ENCODE results near the gene TNFSF9.
"Not testable (repeated sequence)": the region's sequence is repeated elsewhere in the genome, so short reads cannot be mapped to it uniquely, and the experiment has no call there.

TNFSF9 gene

GRCh38 chr19:6556043-6556449 lies 25.2 kb downstream of the TNFSF9 start:
- H3K27ac ChIP-seq (ENCODE audit: insufficient read depth, low read length, poor library complexity, severe bottlenecking): no peak overlapping the region
- no peak for DNase-seq

GRCh38 chr19:6556480-6557195 lies 25.8 kb downstream of the TNFSF9 start:
- Histone ChIP-seq H3K4me1 (ENCODE audit: control insufficient read depth, insufficient read depth, low read length, poor library complexity, severe bottlenecking) (peaks cover 6% of the 10 kb centered on the region), H3K4me3 (ENCODE audit: insufficient read depth, low read depth, low read length, poor library complexity, severe bottlenecking) (no peak overlapping the region), H3K9me3 (ENCODE audit: control insufficient read depth, low read length) (no peaks in the 10 kb centered on the region), H3K36me3 (ENCODE audit: control insufficient read depth, insufficient read depth, low read length) (no peaks in the 10 kb centered on the region), H3K27me3 (replicated peaks; ENCODE audit: control insufficient read depth, insufficient read depth, low read length, poor library complexity, severe bottlenecking) (no peaks in the 10 kb centered on the region), H3K27ac (ENCODE audit: insufficient read depth, low read length, poor library complexity, severe bottlenecking) (no peak overlapping the region)
- no peak for DNase-seq

More at GRCh38 chr19:6556043-6556449, 25.2 kb downstream of the TNFSF9 start:
- Histone ChIP-seq H3K27me3 (replicated peaks; ENCODE audit: control insufficient read depth, insufficient read depth, low read length, poor library complexity, severe bottlenecking) (no peaks in the 10 kb centered on the region), H3K9me3 (ENCODE audit: control insufficient read depth, low read length) (no peaks in the 10 kb centered on the region), H3K36me3 (ENCODE audit: control insufficient read depth, insufficient read depth, low read length) (no peaks in the 10 kb centered on the region), H3K4me1 (ENCODE audit: control insufficient read depth, insufficient read depth, low read length, poor library complexity, severe bottlenecking) (peaks cover 9% of the 10 kb centered on the region), H3K4me3 (ENCODE audit: insufficient read depth, low read depth, low read length, poor library complexity, severe bottlenecking) (no peak overlapping the region)

- not testable (repeated sequence) for H3K27me3 ChIP-seq (replicated peaks; ENCODE audit: control insufficient read depth, insufficient read depth, low read length, poor library complexity, severe bottlenecking); H3K4me3 ChIP-seq (ENCODE audit: insufficient read depth, low read depth, low read length, poor library complexity, severe bottlenecking); H3K4me1 ChIP-seq (ENCODE audit: control insufficient read depth, insufficient read depth, low read length, poor library complexity, severe bottlenecking); DNase-seq; H3K9me3 ChIP-seq (ENCODE audit: control insufficient read depth, low read length); H3K27ac ChIP-seq (ENCODE audit: insufficient read depth, low read length, poor library complexity, severe bottlenecking); H3K36me3 ChIP-seq (ENCODE audit: control insufficient read depth, insufficient read depth, low read length)
Observed at GRCh38 chr19:6562437-6562836, 31.6 kb downstream of the TNFSF9 start.

- Histone ChIP-seq H3K27me3 (replicated peaks; ENCODE audit: control insufficient read depth, insufficient read depth, low read length, poor library complexity, severe bottlenecking) (no peaks in the 10 kb centered on the region), H3K4me3 (ENCODE audit: insufficient read depth, low read depth, low read length, poor library complexity, severe bottlenecking) (no peak overlapping the region)
- no peak for DNase-seq
Observed at GRCh38 chr19:6564393-6564792, 33.6 kb downstream of the TNFSF9 start.

GRCh38 chr19:6566727-6567126 lies 35.9 kb downstream of the TNFSF9 start:
- H3K27me3 ChIP-seq (replicated peaks; ENCODE audit: control insufficient read depth, insufficient read depth, low read length, poor library complexity, severe bottlenecking); H3K36me3 ChIP-seq (ENCODE audit: control insufficient read depth, insufficient read depth, low read length); DNase-seq; H3K27ac ChIP-seq (ENCODE audit: insufficient read depth, low read length, poor library complexity, severe bottlenecking); H3K4me3 ChIP-seq (ENCODE audit: insufficient read depth, low read depth, low read length, poor library complexity, severe bottlenecking); H3K4me1 ChIP-seq (ENCODE audit: control insufficient read depth, insufficient read depth, low read length, poor library complexity, severe bottlenecking); H3K9me3 ChIP-seq (ENCODE audit: control insufficient read depth, low read length): not testable (repeated sequence)

More at GRCh38 chr19:6564393-6564792, 33.6 kb downstream of the TNFSF9 start:
- H3K4me1 ChIP-seq (ENCODE audit: control insufficient read depth, insufficient read depth, low read length, poor library complexity, severe bottlenecking): no peaks in the 10 kb centered on the region
- no peaks in the 10 kb centered on the region for H3K9me3 ChIP-seq (ENCODE audit: control insufficient read depth, low read length)
- no peak overlapping the region for H3K27ac ChIP-seq (ENCODE audit: insufficient read depth, low read length, poor library complexity, severe bottlenecking)
- no peaks in the 10 kb centered on the region for H3K36me3 ChIP-seq (ENCODE audit: control insufficient read depth, insufficient read depth, low read length)

- Histone ChIP-seq H3K36me3 (ENCODE audit: control insufficient read depth, insufficient read depth, low read length) (no peaks in the 10 kb centered on the region), H3K9me3 (ENCODE audit: control insufficient read depth, low read length) (no peaks in the 10 kb centered on the region), H3K27ac (ENCODE audit: insufficient read depth, low read length, poor library complexity, severe bottlenecking) (no peak overlapping the region), H3K27me3 (replicated peaks; ENCODE audit: control insufficient read depth, insufficient read depth, low read length, poor library complexity, severe bottlenecking) (no peaks in the 10 kb centered on the region), H3K4me3 (ENCODE audit: insufficient read depth, low read depth, low read length, poor library complexity, severe bottlenecking) (no peak overlapping the region), H3K4me1 (ENCODE audit: control insufficient read depth, insufficient read depth, low read length, poor library complexity, severe bottlenecking) (no peaks in the 10 kb centered on the region)
- no peak for DNase-seq
Observed at GRCh38 chr19:6568010-6568526, 37.2 kb downstream of the TNFSF9 start.

GRCh38 chr19:6568816-6569215 lies 38.0 kb downstream of the TNFSF9 start:
- H3K27ac ChIP-seq (ENCODE audit: insufficient read depth, low read length, poor library complexity, severe bottlenecking): no peak overlapping the region
- peaks cover under 1% of the 10 kb centered on the region for H3K27me3 ChIP-seq (replicated peaks; ENCODE audit: control insufficient read depth, insufficient read depth, low read length, poor library complexity, severe bottlenecking)
- no peaks in the 10 kb centered on the region for H3K4me1 ChIP-seq (ENCODE audit: control insufficient read depth, insufficient read depth, low read length, poor library complexity, severe bottlenecking)
- no peak overlapping the region for H3K4me3 ChIP-seq (ENCODE audit: insufficient read depth, low read depth, low read length, poor library complexity, severe bottlenecking)
- no peak for DNase-seq
- H3K9me3 ChIP-seq (ENCODE audit: control insufficient read depth, low read length): no peaks in the 10 kb centered on the region
- no peaks in the 10 kb centered on the region for H3K36me3 ChIP-seq (ENCODE audit: control insufficient read depth, insufficient read depth, low read length)

GRCh38 chr19:6570764-6571163 lies 39.9 kb downstream of the TNFSF9 start:
- no peaks in the 10 kb centered on the region for H3K4me1 ChIP-seq (ENCODE audit: control insufficient read depth, insufficient read depth, low read length, poor library complexity, severe bottlenecking)
- no peaks in the 10 kb centered on the region for H3K9me3 ChIP-seq (ENCODE audit: control insufficient read depth, low read length)
- peaks cover 3% of the 10 kb centered on the region for H3K27me3 ChIP-seq (replicated peaks; ENCODE audit: control insufficient read depth, insufficient read depth, low read length, poor library complexity, severe bottlenecking)
- H3K4me3 ChIP-seq (ENCODE audit: insufficient read depth, low read depth, low read length, poor library complexity, severe bottlenecking): no peak overlapping the region
- no peak for DNase-seq
- H3K36me3 ChIP-seq (ENCODE audit: control insufficient read depth, insufficient read depth, low read length): no peaks in the 10 kb centered on the region
- no peak overlapping the region for H3K27ac ChIP-seq (ENCODE audit: insufficient read depth, low read length, poor library complexity, severe bottlenecking)

- DNase-seq: no peak
- Histone ChIP-seq H3K27ac (ENCODE audit: insufficient read depth, low read length, poor library complexity, severe bottlenecking) (no peak overlapping the region), H3K9me3 (ENCODE audit: control insufficient read depth, low read length) (no peaks in the 10 kb centered on the region), H3K36me3 (ENCODE audit: control insufficient read depth, insufficient read depth, low read length) (no peaks in the 10 kb centered on the region), H3K27me3 (replicated peaks; ENCODE audit: control insufficient read depth, insufficient read depth, low read length, poor library complexity, severe bottlenecking) (peaks cover 3% of the 10 kb centered on the region), H3K4me1 (ENCODE audit: control insufficient read depth, insufficient read depth, low read length, poor library complexity, severe bottlenecking) (no peaks in the 10 kb centered on the region), H3K4me3 (ENCODE audit: insufficient read depth, low read depth, low read length, poor library complexity, severe bottlenecking) (no peak overlapping the region)
Observed at GRCh38 chr19:6571167-6571566, 40.3 kb downstream of the TNFSF9 start.

- DNase-seq: no peak
- H3K4me1 ChIP-seq (ENCODE audit: control insufficient read depth, insufficient read depth, low read length, poor library complexity, severe bottlenecking): no peaks in the 10 kb centered on the region
- no peaks in the 10 kb centered on the region for H3K36me3 ChIP-seq (ENCODE audit: control insufficient read depth, insufficient read depth, low read length)
- no peak overlapping the region for H3K27ac ChIP-seq (ENCODE audit: insufficient read depth, low read length, poor library complexity, severe bottlenecking)
- no peak overlapping the region for H3K4me3 ChIP-seq (ENCODE audit: insufficient read depth, low read depth, low read length, poor library complexity, severe bottlenecking)
- no peaks in the 10 kb centered on the region for H3K9me3 ChIP-seq (ENCODE audit: control insufficient read depth, low read length)
- peaks cover 3% of the 10 kb centered on the region for H3K27me3 ChIP-seq (replicated peaks; ENCODE audit: control insufficient read depth, insufficient read depth, low read length, poor library complexity, severe bottlenecking)
Observed at GRCh38 chr19:6572217-6572616, 41.4 kb downstream of the TNFSF9 start.

All from effector memory CD4-positive, alpha-beta T cell (primary cell).